HG03139 (cell line): ENCODE data around the gene CIAO2A.
"Not testable (repeated sequence)": the region's sequence is repeated elsewhere in the genome, so short reads cannot be mapped to it uniquely, and the experiment has no call there.

ENCODE experiments used
- ATAC-seq: cut with Tn5 transposase; IDR thresholded peaks from one replicate; pipeline ENCODE4 v1.9.1; 2021; ENCODE audit not compliant: unreplicated experiment

Gene CIAO2A

GRCh38 chr15:64072812-64073211 is 20.8 kb downstream of the CIAO2A start:
- ATAC-seq: no peak

- no peak for ATAC-seq
Measured at GRCh38 chr15:64071931-64072765, 21.5 kb downstream of the CIAO2A start.

GRCh38 chr15:64070965-64071851 is 22.4 kb downstream of the CIAO2A start:
- no peak for ATAC-seq

- no peak for ATAC-seq
Measured at GRCh38 chr15:64070106-64070505, 23.5 kb downstream of the CIAO2A start.

GRCh38 chr15:64068133-64068532 is 25.5 kb downstream of the CIAO2A start:
- ATAC-seq: no peak

GRCh38 chr15:64067564-64068030 is 26.0 kb downstream of the CIAO2A start:
- ATAC-seq: no peak

GRCh38 chr15:64066451-64066850 is 27.2 kb downstream of the CIAO2A start:
- no peak for ATAC-seq

- no peak for ATAC-seq
Measured at GRCh38 chr15:64060716-64061115, 32.9 kb downstream of the CIAO2A start.

GRCh38 chr15:64059104-64059503 is 34.5 kb downstream of the CIAO2A start:
- ATAC-seq: not testable (repeated sequence)

- no peak for ATAC-seq
Measured at GRCh38 chr15:64058279-64058678, 35.4 kb downstream of the CIAO2A start.

- not testable (repeated sequence) for ATAC-seq
Measured at GRCh38 chr15:64053674-64054073, 40.0 kb downstream of the CIAO2A start.

GRCh38 chr15:64052925-64053491 is 40.6 kb downstream of the CIAO2A start:
- no peak for ATAC-seq

GRCh38 chr15:64051407-64052259 is 42.0 kb downstream of the CIAO2A start:
- no peak for ATAC-seq

GRCh38 chr15:64051093-64051402 is 42.6 kb downstream of the CIAO2A start:
- no peak for ATAC-seq

- no peak for ATAC-seq
Measured at GRCh38 chr15:64050281-64051092, 43.2 kb downstream of the CIAO2A start.

- ATAC-seq: no peak
Measured at GRCh38 chr15:64048781-64049460, 44.7 kb downstream of the CIAO2A start.

GRCh38 chr15:64046421-64047153 is 47.1 kb downstream of the CIAO2A start, which contains the start of gene DAPK2:
Gene DAPK2, minus strand, starts transcription at chr15:64046485. Its CDS starts 6,224 bp downstream, at chr15:64040261.
- no peak for ATAC-seq

- no peak for ATAC-seq
Measured at GRCh38 chr15:64045774-64046420, 47.7 kb downstream of the CIAO2A start.
